H1 (cell line): ENCODE measurements around the gene USP49. TPM values are rescaled to one million over a fixed set of nuclear protein-coding genes. Genes with fewer than 3 reads are reported as not detected.

ENCODE experiments used
- CTCF ChIA-PET: fragments of 300-600 bp; sonication (Branson Sonifier 250); formaldehyde crosslinking; loops from one replicate; lab custom pipeline; 2021; ENCODE audit not compliant: partially characterized antibody; lab: Charles Lee
- POLR2A ChIA-PET: fragments of 300-600 bp; sonication (Branson Sonifier 250); formaldehyde crosslinking; loops from one replicate; lab custom pipeline; 2021; ENCODE audit warnings: inconsistent platforms; ENCODE audit not compliant: partially characterized antibody; lab: Charles Lee
- DNase-seq, 2 experiments: peaks; one replicate each; pipeline versions ENCODE4 v3.0.0 to v3.0.0-alpha.2; 2010 to 2022; ENCODE audit warnings: low spot score in 2 of 2, low read depth in 1 of 2, mixed read lengths in 1 of 2
- FAIRE-seq: peaks from 2 replicates; lab custom pipeline; 2011; peaks lifted over from hg19 to GRCh38; lab: Jason Lieb, UNC
- H2AFZ ChIP-seq: 2 replicates; pipeline ENCODE4 v1.8.1; 2012; ENCODE audit warnings: low read length, inconsistent platforms
- H2AK5ac ChIP-seq: 2 replicates; pipeline ENCODE4 v1.6.1; 2013; ENCODE audit warnings: low read depth, low read length
- H2BK120ac ChIP-seq: replicated peaks from 2 replicates; pipeline ENCODE3; 2013; ENCODE audit warnings: low read depth, low read length, inconsistent platforms
- H2BK12ac ChIP-seq: 2 replicates; pipeline ENCODE4 v1.6.1; 2013; ENCODE audit warnings: low read depth, low read length
- H2BK15ac ChIP-seq: 2 replicates; pipeline ENCODE4 v1.6.1; 2013; ENCODE audit warnings: low read length
- H2BK20ac ChIP-seq: 2 replicates; pipeline ENCODE4 v1.6.1; 2013; ENCODE audit warnings: low read length
- H2BK5ac ChIP-seq: 2 replicates; pipeline ENCODE4 v1.6.1; 2013; ENCODE audit warnings: low read depth, low read length
- H3K14ac ChIP-seq: 2 replicates; pipeline ENCODE4 v1.6.1; 2013; ENCODE audit warnings: inconsistent platforms; ENCODE audit not compliant: insufficient read length
- H3K18ac ChIP-seq: 2 replicates; pipeline ENCODE4 v1.6.1; 2013; ENCODE audit warnings: low read length; ENCODE audit errors: extremely low read depth
- H3K23ac ChIP-seq: 2 replicates; pipeline ENCODE4 v1.6.1; 2013; ENCODE audit warnings: inconsistent platforms; ENCODE audit not compliant: insufficient read length
- H3K23me2 ChIP-seq: 2 replicates; pipeline ENCODE4 v1.6.1; 2013; ENCODE audit warnings: low read depth, low read length
- H3K27ac ChIP-seq: 2 replicates; pipeline ENCODE4 v1.6.1; 2011; ENCODE audit warnings: low read depth, low read length, inconsistent platforms
- H3K27me3 ChIP-seq, 4 experiments: replicated peaks in 1 of 4; 1 replicate in 1 of 4; 2 replicates in 3 of 4; pipeline versions ENCODE4 v1.6.1 to v1.8.1; 2011 to 2013; ENCODE audit warnings: low read length in 3 of 4, mild to moderate bottlenecking in 3 of 4, inconsistent platforms in 2 of 4, mixed read lengths in 2 of 4, moderate library complexity in 1 of 4; ENCODE audit not compliant: control insufficient read depth in 3 of 4, insufficient read depth in 3 of 4; ENCODE audit errors: extremely low read depth in 1 of 4
- H3K36me3 ChIP-seq, 4 experiments: 2 replicates each; pipeline versions ENCODE4 v1.6.1 to v1.8.1; 2011 to 2013; ENCODE audit warnings: mild to moderate bottlenecking in 4 of 4, low read length in 3 of 4, moderate library complexity in 2 of 4, control low read depth in 1 of 4, inconsistent platforms in 1 of 4; ENCODE audit not compliant: insufficient read depth in 4 of 4, control insufficient read depth in 2 of 4
- H3K4ac ChIP-seq: replicated peaks from 2 replicates; pipeline ENCODE3; 2013; ENCODE audit warnings: low read length, low read depth, mixed read lengths, inconsistent platforms; ENCODE audit not compliant: insufficient read length
- H3K4me1 ChIP-seq, 4 experiments: replicated peaks in 1 of 4; 1 replicate in 1 of 4; 2 replicates in 3 of 4; pipeline versions ENCODE4 v1.6.1 to v1.8.1; 2011 to 2013; ENCODE audit warnings: low read length in 3 of 4, inconsistent platforms in 2 of 4, mixed read lengths in 1 of 4; ENCODE audit not compliant: insufficient read depth in 4 of 4, control insufficient read depth in 3 of 4
- H3K4me2 ChIP-seq, 2 experiments: 2 replicates each; pipeline versions ENCODE4 v1.6.1 to v1.8.1; 2011 to 2013; ENCODE audit warnings: low read depth in 2 of 2, low read length in 2 of 2, control low read depth in 1 of 2, inconsistent platforms in 1 of 2, mild to moderate bottlenecking in 1 of 2; ENCODE audit not compliant: insufficient read depth in 1 of 2
- H3K4me3 ChIP-seq, 4 experiments: fragments of 200-600, 300-600 bp in 1 of 4; sonication (generic), shearing (Covaris generic), sonication (Bioruptor Twin) in 1 of 4; 2 replicates each; pipeline versions ENCODE4 v1.5.1 to v1.8.1; 2011 to 2016; ENCODE audit warnings: low read length in 4 of 4, low read depth in 3 of 4, control low read depth in 2 of 4, inconsistent platforms in 2 of 4, mild to moderate bottlenecking in 2 of 4, mixed read lengths in 1 of 4, moderate library complexity in 1 of 4; ENCODE audit not compliant: insufficient read depth in 2 of 4; ENCODE audit errors: extremely low read depth in 1 of 4
- H3K56ac ChIP-seq: replicated peaks from 2 replicates; pipeline ENCODE3; 2013; ENCODE audit warnings: low read depth, mild to moderate bottlenecking, mixed read lengths, low read length, inconsistent platforms; ENCODE audit not compliant: insufficient read length
- H3K79me1 ChIP-seq: 2 replicates; pipeline ENCODE4 v1.6.1; 2013; ENCODE audit warnings: low read depth, low read length, control low read depth
- H3K79me2 ChIP-seq, 2 experiments: 2 replicates each; pipeline versions ENCODE4 v1.6.1 to v1.8.1; 2012 to 2013; ENCODE audit warnings: low read length in 2 of 2, mild to moderate bottlenecking in 2 of 2, inconsistent platforms in 1 of 2; ENCODE audit not compliant: insufficient read depth in 2 of 2, control insufficient read depth in 1 of 2
- H3K9ac ChIP-seq, 4 experiments: replicated peaks in 1 of 4; 1 replicate in 1 of 4; 2 replicates in 3 of 4; pipeline versions ENCODE4 v1.6.1 to v1.8.1; 2011 to 2013; ENCODE audit warnings: low read depth in 3 of 4, low read length in 3 of 4, control low read depth in 2 of 4, mild to moderate bottlenecking in 2 of 4, moderate library complexity in 2 of 4, inconsistent platforms in 1 of 4; ENCODE audit errors: extremely low read depth in 1 of 4
- H3K9me3 ChIP-seq, 2 experiments: 2 replicates each; pipeline versions ENCODE4 v1.6.1 to v1.8.1; 2012 to 2013; ENCODE audit warnings: mild to moderate bottlenecking in 2 of 2, moderate library complexity in 2 of 2, control low read depth in 1 of 2, inconsistent platforms in 1 of 2, low read depth in 1 of 2, low read length in 1 of 2, mixed read lengths in 1 of 2; ENCODE audit not compliant: insufficient read depth in 2 of 2
- H4K20me1 ChIP-seq, 2 experiments: replicated peaks in 1 of 2; 2 replicates each; pipeline versions ENCODE3 to v1.8.1; 2011 to 2013; ENCODE audit warnings: inconsistent platforms in 2 of 2, low read length in 2 of 2, mild to moderate bottlenecking in 1 of 2; ENCODE audit not compliant: insufficient read depth in 2 of 2, control insufficient read depth in 1 of 2
- H4K5ac ChIP-seq: 2 replicates; pipeline ENCODE4 v1.6.1; 2013; ENCODE audit warnings: low read length, low read depth, mixed read lengths, inconsistent platforms; ENCODE audit not compliant: insufficient read length
- H4K8ac ChIP-seq: 2 replicates; pipeline ENCODE4 v1.8.0; 2013; ENCODE audit warnings: mild to moderate bottlenecking, moderate library complexity, low read length, inconsistent platforms; ENCODE audit not compliant: insufficient read depth; ENCODE audit errors: extremely low read depth
- H4K91ac ChIP-seq: replicated peaks from 2 replicates; pipeline ENCODE3; 2013; ENCODE audit warnings: low read length, mixed read lengths, inconsistent platforms; ENCODE audit not compliant: insufficient read length
- CHD2 ChIP-seq: IDR thresholded peaks from 2 replicates; pipeline ENCODE4 v1.6.1; 2012; ENCODE audit warnings: low read length, improper control_type of control experiment
- USF2 ChIP-seq: IDR thresholded peaks from 2 replicates; pipeline ENCODE4 v1.6.1; 2011; ENCODE audit warnings: low read length, improper control_type of control experiment
- WGBS, 2 experiments: shearing (Covaris generic) in 1 of 2; methylation state at CpG; one replicate each; pipeline versions ENCODE4 v1.1.6 to v1.1.7; 2013 to 2015; ENCODE audit warnings: low lambda C conversion rate in 2 of 2, mixed read lengths in 2 of 2, inconsistent platforms in 1 of 2, low coverage in 1 of 2, missing lambda C conversion rate in 1 of 2; ENCODE audit not compliant: insufficient replicate concordance in 2 of 2, insufficient coverage in 1 of 2, insufficient read length in 1 of 2; ENCODE audit errors: extremely low coverage in 1 of 2, missing lambda C conversion rate in 1 of 2; 5-methylcytosine and 5-hydroxymethylcytosine counted together
- polyA plus RNA-seq, 7 experiments: library from polyadenylated mRNA; depleted of rRNA in 3 of 7; stranded (reverse) in 5 of 7; unstranded in 2 of 7; fragments of >200 nt in 5 of 7; fragments of 200-250 nt in 2 of 7; gene quantifications; 1 replicate in 5 of 7; 2 replicates in 1 of 7; 4 replicates in 1 of 7; pipeline versions ENCODE4 v1.2.1 to v1.2.3, GENCODE V29; 2011 to 2013; ENCODE audit warnings: missing spikeins in 2 of 7, mixed read lengths in 2 of 7
- total RNA-seq: library from RNA; stranded (reverse); fragmentation: NEBNext Ultra II Directional; extraction: Animal tissue kit (Norgen Biotek cat#: 25700); gene quantifications from 2 replicates; pipeline ENCODE4 v1.2.1, GENCODE V29; 2021

Gene USP49
- total and polyA plus RNA-seq, 2 of the 8 experiments (the other 6 are each of a cell fraction or from before 2014, with no cell fraction given) = 6.9 to 24.4 TPM

- Histone ChIP-seq H3K18ac (no peak overlapping the region), H2AFZ (no peak overlapping the region), H3K4me2 (peak overlapping the region; percentile 32 to 36; a peak in 2 of 4 replicates), H3K4me1 (peaks cover 0 to 6% (median 5%) of the 10 kb centered on the region in 4 experiments; a peak in 3 of 7 replicates), H3K79me2 (peaks cover 0 to 59% of the 10 kb centered on the region in 2 experiments; a peak in 3 of 4 replicates), H2BK120ac (no peak overlapping the region), H4K8ac (no peak overlapping the region), H2BK12ac (no peak overlapping the region), H3K56ac (no peak overlapping the region), H2AK5ac (peak overlapping the region; percentile 95; the same call in 1 of the 2 replicates), H2BK15ac (no peak overlapping the region), H2BK5ac (no peak overlapping the region), H4K20me1 (peaks cover 0 to 1% of the 10 kb centered on the region in 2 experiments), H3K79me1 (no peaks in the 10 kb centered on the region; the same call in 1 of the 2 replicates), H3K4ac (no peak overlapping the region), H3K9me3 (no peaks in the 10 kb centered on the region), H3K23ac (no peak overlapping the region), H4K5ac (no peak overlapping the region), H4K91ac (no peak overlapping the region), H3K27me3 (no peaks in the 10 kb centered on the region), H3K23me2 (no peaks in the 10 kb centered on the region), H3K36me3 (peaks cover 0 to 2% (median 0%) of the 10 kb centered on the region in 4 experiments; a peak in 2 of 8 replicates), H3K14ac (no peak overlapping the region), H3K4me3 (no peak overlapping the region), H3K9ac (no peak overlapping the region), H3K27ac (no peak overlapping the region), H2BK20ac (no peak overlapping the region)
- WGBS, 2 experiments = 55% methylated on average over 4 of the region's 4 CpGs; no CpG with 5 or more reads in 1 of the 2 experiments
- CTCF ChIA-PET = interaction anchor here (0.6 to 2.4 kb wide), 8 partner anchors 15 to 232 kb away, joined by 3 to 7 read pairs (median 3); partner anchors contain the start of genes BYSL and MED20
- DNase-seq (no peak), FAIRE-seq (no peak)
- POLR2A ChIA-PET = interaction anchor here (1.0 kb wide), 1 partner anchor 99 kb away, joined by 3 read pairs; the partner anchor contains the start of gene TOMM6
- TF ChIP-seq CHD2 = no peak
- TF ChIP-seq USF2 = no peak
These were observed 7.8 kb downstream of the USP49 start for GRCh38 chr6:41887331-41887751.
